Spleen (tissue), 11 donors: ENCODE results near the gene ELP4. TPM values are rescaled to one million over a fixed set of nuclear protein-coding genes. Genes with fewer than 3 reads are reported as not detected.
A peak's percentile ranks its signal among the peaks of the same experiment; 100 is the strongest.

Experiments
- DNase-seq: peaks from one replicate; pipeline ENCODE4 v3.0.0-alpha.2; 2020
- H3K27ac ChIP-seq, 8 donors: fragments of 200-600 bp; sonication (generic) in 7 of 8; 1 replicate in 4 of 8; 2 replicates in 4 of 8; pipeline versions ENCODE4 v1.5.0 to v1.8.0; 2016 to 2021; ENCODE audit warnings: inconsistent platforms in 4 of 8, mild to moderate bottlenecking in 4 of 8, moderate library complexity in 1 of 8
- H3K27me3 ChIP-seq, 7 donors: fragments of 200-600 bp; sonication (generic) in 6 of 7; replicated peaks in 1 of 7; 1 replicate in 4 of 7; 2 replicates in 3 of 7; pipeline versions ENCODE4 v1.5.0 to v1.8.0; 2016 to 2021; ENCODE audit warnings: inconsistent platforms in 3 of 7, mild to moderate bottlenecking in 1 of 7
- H3K36me3 ChIP-seq, 6 donors: fragments of 200-600 bp; sonication (generic) in 5 of 6; 1 replicate in 4 of 6; 2 replicates in 2 of 6; pipeline versions ENCODE4 v1.5.0 to v1.8.0; 2016 to 2021; ENCODE audit warnings: inconsistent platforms in 2 of 6
- H3K4me1 ChIP-seq, 6 donors: fragments of 200-600 bp; sonication (generic) in 5 of 6; 1 replicate in 3 of 6; 2 replicates in 3 of 6; pipeline versions ENCODE4 v1.5.0 to v1.8.0; 2016 to 2021; ENCODE audit warnings: inconsistent platforms in 3 of 6
- H3K4me3 ChIP-seq, 8 donors: fragments of 200-600 bp; sonication (generic) in 7 of 8; 1 replicate in 4 of 8; 2 replicates in 4 of 8; pipeline versions ENCODE4 v1.5.0 to v1.8.0; 2016 to 2021; ENCODE audit warnings: inconsistent platforms in 4 of 8, mild to moderate bottlenecking in 4 of 8, moderate library complexity in 2 of 8
- H3K9me3 ChIP-seq, 8 donors: fragments of 200-600 bp; sonication (generic) in 7 of 8; 1 replicate in 4 of 8; 2 replicates in 4 of 8; pipeline versions ENCODE4 v1.5.0 to v1.8.0; 2016 to 2021; ENCODE audit warnings: inconsistent platforms in 4 of 8
- CTCF ChIP-seq, 11 experiments: fragments of 200-600 bp in 7 of 11; fragments of 450-650 bp in 4 of 11; sonication (generic) in 4 of 11; IDR thresholded peaks in 8 of 11; conservative IDR thresholded peaks in 3 of 11; 1 replicate in 7 of 11; 2 replicates in 4 of 11; pipeline versions ENCODE4 v1.4.0 to v1.8.0; 2016 to 2021; ENCODE audit warnings: antibody characterized with exemption in 11 of 11, inconsistent platforms in 4 of 11, mild to moderate bottlenecking in 1 of 11
- POLR2A ChIP-seq, 3 donors: fragments of 450-650 bp; IDR thresholded peaks; one replicate each; pipeline ENCODE4 v1.5.1; 2017; ENCODE audit warnings: antibody characterized with exemption in 3 of 3, mild to moderate bottlenecking in 1 of 3
- POLR2AphosphoS5 ChIP-seq, 3 donors: sonication (generic); formaldehyde crosslinking; IDR thresholded peaks; one replicate each; pipeline ENCODE4 v1.5.1; 2017; ENCODE audit warnings: antibody characterized with exemption in 3 of 3
- WGBS, 5 donors: extraction: QIAGEN DNeasy Blood & Tissue Kit in 3 of 5; methylation state at CpG; one replicate each; pipeline versions ENCODE4 v1.1.5 to v1.1.7; 2013 to 2018; 5-methylcytosine and 5-hydroxymethylcytosine counted together
- intact Hi-C: fragments of 100-400 bp; cut with DNase I; formaldehyde crosslinking; loops from one replicate; pipeline ENCODE4 v1.15.0; 2023; ENCODE audit warnings: low total_unique reads
- polyA plus RNA-seq, 3 donors: library from polyadenylated mRNA; stranded (reverse); fragments of 200-250 nt; gene quantifications; one replicate each; pipeline ENCODE4 v1.2.1, GENCODE V29; 2013
- total RNA-seq, 7 donors: library from RNA; depleted of rRNA in 3 of 7; stranded (reverse); fragments of >200 nt in 3 of 7; fragmentation: NEBNext Ultra II Directional in 4 of 7; extraction: Animal tissue kit (Norgen Biotek cat#: 25700) in 4 of 7; gene quantifications; one replicate each; pipeline versions ENCODE4 v1.1.0 to v1.2.1, GENCODE V29; 2016 to 2021
- donor health status: healthy with polysubstance abuse.
- donor health status: DM: no; HTN: no; CAD: no; lungs with moderate emphysema.
- donor health status: DM: no; HTN: no; CAD: no.
- donor health status: Bipolar disorder and iron deficiency.
- donor health status: healthy.
- donor health status: DM: no; HTN: no; CAD: no.
- donor health status: DM: yes; HTN: yes; CAD: no.

The ELP4 gene
- total and polyA plus RNA-seq, 10 donors = 6.1 to 34.6 (median 21.1) TPM

- no peak for DNase-seq
- Histone ChIP-seq H3K36me3 (no peaks in the 10 kb centered on the region), H3K27ac (no peak overlapping the region), H3K4me3 (no peak overlapping the region), H3K4me1 (peaks cover 25 to 77% (median 64%) of the 10 kb centered on the region in 6 donors), H3K27me3 (peaks cover 32 to 100% (median 99%) of the 10 kb centered on the region in 7 donors), H3K9me3 (peaks cover 0 to 18% (median 0%) of the 10 kb centered on the region in 8 donors)
- intact Hi-C loops = no loop called here
- no peak for TF ChIP-seq POLR2AphosphoS5 (IDR thresholded peaks at IDR 0.05)
- TF ChIP-seq POLR2A (IDR thresholded peaks at IDR 0.05) = no peak
- no peak for TF ChIP-seq CTCF (IDR thresholded peaks at IDR 0.05 in 8 of 11, conservative IDR thresholded peaks at IDR 0.05 in 3 of 11)
- WGBS, 5 donors = 10 to 16% (median 15%) methylated on average over 9 of the region's 9 CpGs
These were observed 298.5 kb downstream of the ELP4 start for GRCh38 chr11:31807799-31808667.

- no peak overlapping the region for H3K27ac ChIP-seq
- peaks cover 0 to 12% (median 0%) of the 10 kb centered on the region in 8 donors for H3K9me3 ChIP-seq
- 9 to 12% (median 9%) methylated on average over 21 of the region's 21 CpGs for WGBS, 5 donors
- H3K4me3 ChIP-seq = peak overlapping the region in 1 of 8 donors; percentile 70
- TF ChIP-seq CTCF (IDR thresholded peaks at IDR 0.05 in 8 of 11, conservative IDR thresholded peaks at IDR 0.05 in 3 of 11) (no peak), POLR2AphosphoS5 (IDR thresholded peaks at IDR 0.05) (no peak), POLR2A (IDR thresholded peaks at IDR 0.05) (no peak)
- DNase-seq = no peak
- H3K36me3 ChIP-seq = no peaks in the 10 kb centered on the region
- peaks cover 32 to 77% (median 68%) of the 10 kb centered on the region in 6 donors for H3K4me1 ChIP-seq
- H3K27me3 ChIP-seq = peaks cover 31 to 100% (median 99%) of the 10 kb centered on the region in 7 donors
- intact Hi-C loops = no loop called here
These were observed 299.4 kb downstream of the ELP4 start for GRCh38 chr11:31808721-31809540.

- TF ChIP-seq CTCF (IDR thresholded peaks at IDR 0.05 in 8 of 11, conservative IDR thresholded peaks at IDR 0.05 in 3 of 11) (no peak), POLR2A (IDR thresholded peaks at IDR 0.05) (no peak), POLR2AphosphoS5 (IDR thresholded peaks at IDR 0.05) (no peak)
- Histone ChIP-seq H3K4me1 (peaks cover 31 to 77% (median 68%) of the 10 kb centered on the region in 6 donors), H3K4me3 (peak overlapping the region in 3 of 8 donors; percentile 38 to 70 (median 41))
These were observed 299.9 kb downstream of the ELP4 start for GRCh38 chr11:31809541-31809856.

More at GRCh38 chr11:31809541-31809856, 299.9 kb downstream of the ELP4 start:
- Histone ChIP-seq H3K27ac (no peak overlapping the region), H3K36me3 (no peaks in the 10 kb centered on the region), H3K9me3 (peaks cover 0 to 12% (median 0%) of the 10 kb centered on the region in 8 donors), H3K27me3 (peaks cover 31 to 100% (median 99%) of the 10 kb centered on the region in 7 donors)
- intact Hi-C loops = no loop called here
- no peak for DNase-seq
- WGBS, 5 donors = 11 to 22% (median 19%) methylated on average over 6 of the region's 6 CpGs
